DOHH2 (cell line): ENCODE measurements around the gene ASXL1.

Experiments
- CTCF ChIP-seq: fragments of 200-600 bp; sonication (generic); IDR thresholded peaks from one replicate; pipeline ENCODE4 v1.5.1; 2014; ENCODE audit warnings: antibody characterized with exemption, mild to moderate bottlenecking, low read depth, low read length; ENCODE audit not compliant: poor library complexity, severe bottlenecking
- EZH2phosphoT487 ChIP-seq: fragments of 200-600 bp; sonication (generic); IDR thresholded peaks from 2 replicates; pipeline ENCODE4 v1.6.1; 2017; ENCODE audit warnings: borderline replicate concordance, mild to moderate bottlenecking, antibody characterized with exemption, low read length, moderate library complexity, mixed read lengths

DNA sequence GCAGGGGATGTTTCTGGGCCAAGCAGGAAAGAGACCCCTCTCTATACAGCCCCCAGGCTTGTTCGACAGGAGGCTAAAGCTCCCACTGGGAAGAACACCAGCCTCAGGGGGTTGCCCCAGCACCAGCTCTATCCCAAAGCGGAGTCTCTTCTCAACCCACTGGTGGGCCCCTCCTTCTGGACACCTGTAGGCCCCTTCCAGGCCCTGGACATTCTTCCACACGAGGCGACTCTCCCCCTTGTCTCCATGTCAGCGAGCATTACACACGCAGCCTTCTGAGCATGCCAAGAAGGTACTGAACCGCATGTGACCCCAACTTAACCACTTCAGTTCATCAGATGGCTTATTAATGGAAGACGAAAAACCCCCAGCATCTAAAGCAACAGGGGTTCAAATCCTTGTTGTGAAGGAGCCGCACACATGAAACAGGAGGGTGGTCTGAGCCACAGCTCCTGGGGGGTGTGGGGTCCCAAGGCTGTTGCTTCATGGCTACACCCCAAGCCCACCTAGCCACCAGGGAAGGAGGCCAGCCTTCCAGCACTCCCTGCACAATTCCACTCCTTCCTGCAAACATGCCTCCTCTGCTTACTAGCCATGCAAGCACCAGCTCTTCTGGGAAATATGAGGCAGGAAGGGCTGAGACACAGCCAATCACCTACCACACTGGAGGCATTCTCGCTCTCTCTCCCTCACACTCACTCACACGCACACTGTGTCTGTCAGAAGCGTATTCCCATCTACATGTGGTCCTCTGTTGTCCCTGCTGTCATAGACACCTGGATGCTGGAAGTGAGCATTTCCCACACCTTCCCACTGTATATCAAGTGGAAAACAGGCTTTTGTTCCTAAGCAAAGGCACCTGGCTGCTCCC is 122.5 kb downstream of the ASXL1 start:
- TF ChIP-seq CTCF, result no peak
- TF ChIP-seq EZH2phosphoT487, result no peak
